Measurements from ENCODE around the gene ACAT1.
"Not testable (repeated sequence)": the region's sequence is repeated elsewhere in the genome, so short reads cannot be mapped to it uniquely, and the experiment has no call there.

Gene ACAT1

DNA sequence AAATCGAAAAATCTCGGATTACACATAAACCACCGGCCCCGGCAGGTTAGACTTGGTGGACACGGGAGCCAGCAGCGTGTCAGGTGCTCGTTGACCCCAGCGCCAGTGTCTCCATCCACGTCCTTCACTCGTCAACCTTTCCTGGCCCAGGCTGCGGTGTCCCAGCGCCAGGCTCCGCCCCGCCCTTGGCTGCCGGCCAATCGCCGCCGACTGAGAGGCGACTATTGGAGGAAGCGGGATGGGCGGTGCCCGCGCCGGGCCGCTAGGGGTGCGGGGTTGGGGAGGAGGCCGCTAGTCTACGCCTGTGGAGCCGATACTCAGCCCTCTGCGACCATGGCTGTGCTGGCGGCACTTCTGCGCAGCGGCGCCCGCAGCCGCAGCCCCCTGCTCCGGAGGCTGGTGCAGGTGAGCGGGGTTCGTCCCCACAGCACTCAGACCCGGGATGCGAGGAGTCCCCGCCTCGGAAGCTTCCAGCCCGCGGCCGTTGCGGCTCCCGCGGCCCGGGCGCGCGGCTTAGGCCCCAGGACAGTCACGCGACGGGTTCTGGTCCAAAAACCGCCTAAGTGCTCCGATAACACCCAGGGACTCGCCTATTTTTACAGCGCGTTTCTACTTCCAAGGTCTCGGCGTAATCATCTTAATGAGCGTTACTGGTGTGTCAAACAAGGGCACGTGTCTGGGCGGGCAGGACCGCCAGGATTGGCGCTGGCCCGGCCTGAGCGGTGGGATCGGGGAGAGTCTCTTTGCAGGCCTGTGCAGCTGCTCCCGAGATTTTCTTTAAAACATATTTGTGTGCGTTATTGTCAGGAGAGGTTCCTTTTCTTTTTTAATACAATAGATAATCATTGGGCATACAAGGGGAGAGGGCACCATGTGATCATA is at the start of gene ACAT1:
Gene ACAT1 (plus strand): TSS at position 294 of the 882 bp plus-strand sequence. CDS start 40 bp downstream, at position 334.
- peak; percentile 78 to 92 for DNase-seq

DNA sequence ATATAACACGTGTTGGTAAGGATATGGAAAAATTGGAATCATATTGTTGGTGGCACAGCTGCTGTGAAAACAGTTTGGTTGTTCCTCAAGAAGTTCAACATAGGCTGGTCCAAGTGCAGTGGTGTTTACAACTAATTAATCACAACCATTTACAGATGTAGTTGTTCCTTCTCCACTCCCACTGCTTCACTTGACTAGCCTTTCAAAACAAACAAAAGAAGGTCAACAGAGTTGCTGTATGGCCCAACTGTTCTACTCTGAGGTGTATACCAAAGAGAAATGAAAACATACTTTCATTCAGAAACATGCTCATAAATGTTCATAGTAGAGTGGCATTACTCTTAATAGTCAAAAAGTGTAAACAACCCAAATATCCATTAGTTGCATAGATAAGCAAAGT is 36.6 kb upstream of the ACAT1 start:
- DNase-seq, result no peak

DNA sequence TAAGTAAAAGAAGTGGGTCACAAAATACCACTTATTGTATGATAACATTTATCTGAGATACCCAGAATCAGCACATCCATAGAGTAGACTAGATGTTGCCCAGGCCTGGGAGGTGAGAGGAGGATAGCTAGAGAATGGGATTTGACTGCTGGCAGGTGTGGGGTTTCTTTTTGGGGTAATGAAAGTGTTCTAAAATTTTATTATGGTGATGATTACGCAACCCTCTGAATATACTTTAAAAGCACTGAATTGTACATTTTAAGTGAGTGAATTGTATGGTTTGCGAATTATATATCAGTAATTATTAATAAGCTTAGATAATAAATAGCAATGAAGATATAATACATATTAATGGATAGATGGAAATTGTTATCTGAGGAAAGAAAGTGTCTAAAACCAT is 35.7 kb upstream of the ACAT1 start:
- DNase-seq, result no peak

DNA sequence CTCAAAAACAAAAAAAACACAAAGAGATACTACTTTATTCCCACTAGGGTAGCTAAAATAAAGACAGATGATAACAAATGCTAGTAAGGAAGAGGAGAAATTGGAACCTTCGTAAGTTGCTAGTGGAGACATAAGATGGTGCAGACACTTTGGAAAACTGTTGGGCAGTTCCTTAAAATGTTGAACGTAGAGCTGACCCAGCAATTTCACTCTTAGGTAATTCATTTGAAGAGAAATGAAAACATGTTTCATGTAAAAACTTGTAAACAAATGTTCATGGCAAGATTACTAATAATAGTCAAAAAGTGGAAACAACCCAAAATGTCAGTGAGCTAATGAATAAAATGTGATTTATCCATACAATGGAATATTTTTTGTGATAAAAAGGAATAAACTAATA is 29.2 kb upstream of the ACAT1 start:
- no peak for DNase-seq

DNA sequence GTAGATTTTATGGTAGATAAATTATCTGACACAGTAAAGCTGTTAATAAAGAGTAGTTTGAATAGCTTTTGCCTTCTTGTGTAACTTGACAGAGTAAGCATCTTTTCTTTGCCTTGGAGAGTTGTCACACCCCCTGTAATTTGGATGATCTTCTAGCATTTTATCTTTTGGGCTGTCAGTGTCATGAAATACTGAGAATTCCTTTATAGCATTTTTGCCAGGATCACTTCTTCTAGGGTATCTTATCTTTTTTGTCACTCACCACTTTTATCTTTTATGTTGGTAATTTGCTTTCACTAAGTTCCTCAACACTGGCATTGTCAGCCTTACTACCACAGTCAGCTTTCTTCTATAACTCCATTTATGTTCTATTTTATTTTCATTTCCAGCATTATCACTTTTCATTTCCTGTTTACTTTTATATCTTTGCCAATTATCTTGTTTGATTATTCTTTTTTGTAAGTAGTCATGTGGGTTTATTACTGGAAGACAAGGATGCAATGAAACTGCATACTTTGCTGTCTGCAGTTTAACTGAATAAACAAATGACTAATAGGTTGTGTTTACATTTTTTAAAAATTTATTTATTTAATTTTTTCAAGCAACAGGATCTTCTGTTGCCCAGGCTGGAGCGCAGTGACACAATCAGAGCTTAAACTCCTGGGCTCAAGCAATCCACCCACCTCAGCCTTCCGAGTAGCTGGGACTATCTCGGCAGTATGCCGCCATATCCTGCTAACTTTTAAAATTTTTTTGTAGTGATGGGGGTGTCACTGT is 28.1 kb upstream of the ACAT1 start:
- DNase-seq, result no peak

DNA sequence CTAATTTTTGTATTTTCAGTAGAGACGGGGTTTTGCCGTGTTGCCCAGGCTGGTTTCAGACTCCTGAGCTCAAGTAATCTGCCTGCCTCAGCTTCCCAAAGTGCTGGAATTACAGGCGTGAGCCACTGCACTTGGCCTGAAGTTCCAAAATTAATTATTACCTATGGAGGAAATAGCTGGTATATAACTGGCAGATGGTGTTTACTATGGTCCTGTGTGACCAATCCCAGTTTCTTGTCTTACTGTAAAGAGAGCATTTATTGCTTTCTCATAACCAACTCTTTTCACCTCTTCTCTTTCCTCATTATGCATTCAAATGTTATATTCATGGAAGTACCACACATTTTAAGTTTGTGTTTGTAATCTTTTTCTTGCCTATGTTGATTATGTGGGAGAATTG is 24.2 kb upstream of the ACAT1 start:
- no peak for DNase-seq

DNA sequence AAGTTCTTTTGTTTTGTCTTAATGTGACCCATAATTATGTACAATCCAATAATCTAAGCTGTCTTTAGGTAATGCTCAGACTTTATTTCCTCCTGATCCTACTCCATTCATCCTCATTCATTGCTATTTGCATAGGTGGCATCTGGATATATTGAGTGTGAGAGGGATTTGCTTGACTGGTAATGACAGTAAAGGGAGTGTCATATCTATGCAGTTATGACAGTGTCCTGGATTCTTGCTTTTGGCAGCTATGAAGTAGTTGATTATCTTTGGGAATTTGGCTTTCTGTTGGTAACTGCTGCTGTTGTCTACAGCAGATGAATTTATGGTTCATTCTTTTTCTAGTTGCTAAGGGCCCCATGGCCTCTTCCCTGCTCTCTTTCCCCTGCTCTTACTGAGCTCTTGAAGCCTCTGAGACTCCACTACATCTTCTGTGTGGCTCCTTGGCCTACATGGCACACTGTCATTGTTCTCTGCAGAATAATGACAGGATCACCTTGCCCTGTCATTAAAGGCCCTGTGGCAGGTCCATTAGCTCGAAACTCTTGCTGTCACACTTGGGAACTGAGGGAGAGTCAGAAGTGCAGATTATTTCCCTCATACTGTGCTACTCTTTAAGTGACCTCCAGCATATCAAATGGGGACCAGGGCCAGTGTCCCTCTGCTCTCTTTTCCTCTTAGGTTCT is 20.1 kb upstream of the ACAT1 start:
- DNase-seq, result no peak

DNA sequence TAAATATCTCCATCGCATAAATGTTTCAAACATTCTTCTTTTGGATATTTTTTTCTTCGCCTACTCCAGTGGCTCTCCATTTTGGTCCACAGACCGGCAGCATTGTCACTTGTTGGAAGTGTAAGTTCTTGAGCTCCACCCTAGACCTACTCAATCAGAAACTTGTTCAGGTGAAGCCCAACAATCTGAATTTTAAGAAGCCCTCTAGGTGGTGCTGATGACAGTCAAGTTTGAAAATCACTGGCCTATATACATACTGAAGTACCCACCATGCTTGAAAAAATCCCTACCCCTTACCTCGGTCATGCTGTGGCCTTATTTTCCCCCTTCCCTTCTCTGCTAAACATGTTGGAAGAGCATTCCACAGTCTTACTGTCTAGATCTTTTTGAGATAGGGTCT is 10.2 kb upstream of the ACAT1 start:
- no peak for DNase-seq

DNA sequence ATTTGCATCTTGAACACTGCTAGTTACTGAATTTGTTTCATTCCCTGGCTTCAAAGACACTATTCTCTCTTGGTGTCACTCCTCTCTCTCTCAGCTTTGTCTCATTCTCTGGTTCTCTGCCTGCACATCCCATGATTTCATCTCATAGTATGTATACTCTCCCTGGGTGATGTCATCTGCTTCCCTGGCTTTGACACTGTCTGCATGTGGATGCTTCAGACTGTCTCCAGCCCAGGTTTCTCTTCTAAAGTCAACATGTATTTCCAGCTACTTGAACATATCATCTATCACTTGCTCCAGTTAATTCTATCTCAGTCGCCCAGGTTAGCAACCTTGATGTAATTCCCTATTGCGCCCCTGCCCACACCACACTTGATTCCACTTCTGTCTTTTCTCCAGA is 9.3 kb upstream of the ACAT1 start:
- DNase-seq, result no peak

DNA sequence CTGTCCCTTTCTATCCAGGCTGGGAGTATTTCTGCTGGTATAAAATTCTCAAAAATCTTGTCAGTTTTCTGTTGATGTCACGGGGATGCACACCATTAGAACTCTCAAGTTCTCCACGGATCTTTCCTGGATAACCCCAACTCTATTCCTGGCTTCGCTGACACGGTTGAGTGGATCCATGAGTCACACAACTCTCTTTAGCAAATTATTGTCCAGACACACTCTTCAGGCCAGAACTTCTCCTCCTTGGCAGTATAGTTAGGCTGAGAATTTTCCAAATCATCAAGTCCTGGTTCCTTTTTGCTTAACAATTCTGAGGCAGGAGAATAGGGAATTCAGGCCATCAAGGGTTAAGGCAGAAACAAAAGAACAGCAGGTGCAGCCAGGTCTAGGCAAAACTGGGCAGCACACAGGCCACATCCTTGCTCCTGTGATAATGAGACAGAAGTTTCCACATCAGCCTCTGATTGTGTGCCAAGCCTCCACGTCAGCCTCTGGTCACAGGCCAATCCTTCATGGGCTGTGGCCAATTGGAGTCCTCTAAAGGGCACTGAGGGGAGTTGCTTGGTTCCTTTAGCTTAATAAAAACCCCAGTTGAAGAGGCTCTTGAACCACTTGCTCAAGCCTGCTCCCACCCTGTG is 5.7 kb upstream of the ACAT1 start:
- peak; percentile 6 to 26 for DNase-seq

DNA sequence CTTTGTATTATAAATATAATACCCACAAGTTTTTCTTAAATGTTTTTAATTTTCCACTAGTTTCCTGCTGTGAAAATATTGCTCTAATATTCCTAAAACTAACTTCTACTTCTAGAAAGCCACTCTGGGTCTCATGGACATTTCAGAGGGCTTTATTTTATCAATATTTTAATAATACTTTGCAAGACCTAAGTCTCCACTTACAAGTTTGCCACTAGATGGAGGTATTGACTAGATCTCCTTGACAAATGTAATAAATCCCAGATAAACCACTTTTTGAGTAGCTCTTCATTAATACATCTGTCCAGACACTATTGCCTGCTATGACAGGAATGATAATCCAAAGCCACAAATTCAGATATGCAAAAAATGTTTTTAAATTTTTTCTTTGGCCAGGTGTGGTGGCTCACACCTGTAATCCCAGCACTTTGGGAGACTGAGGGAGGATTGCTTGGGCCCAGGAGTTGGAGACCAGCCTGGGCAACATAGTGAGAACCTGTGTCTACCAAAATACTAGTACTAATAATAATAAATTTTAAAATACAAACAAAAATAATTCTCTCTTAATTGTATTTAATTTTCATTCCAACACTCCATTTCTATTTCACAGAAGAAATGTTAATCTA is 3.5 kb upstream of the ACAT1 start:
- peak; percentile 3 to 76 for DNase-seq

DNA sequence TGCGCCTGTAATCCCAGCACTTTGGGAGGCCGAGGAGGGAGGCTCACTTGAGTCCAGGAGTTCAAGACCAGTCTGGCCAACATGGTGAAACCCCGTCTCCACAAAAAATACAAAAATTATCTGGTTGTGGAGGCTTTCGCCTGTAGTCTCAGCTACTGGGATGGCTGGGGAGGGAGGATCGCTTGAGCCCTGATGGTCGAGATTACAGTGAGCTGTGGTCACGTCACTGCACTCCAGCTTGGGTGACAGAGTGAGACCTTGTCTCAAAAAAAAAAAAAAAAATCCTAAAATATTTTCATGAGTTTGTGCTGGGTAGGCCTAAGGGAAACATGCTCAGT is 462 bp upstream of the ACAT1 start:
- not testable (repeated sequence) for DNase-seq

DNA sequence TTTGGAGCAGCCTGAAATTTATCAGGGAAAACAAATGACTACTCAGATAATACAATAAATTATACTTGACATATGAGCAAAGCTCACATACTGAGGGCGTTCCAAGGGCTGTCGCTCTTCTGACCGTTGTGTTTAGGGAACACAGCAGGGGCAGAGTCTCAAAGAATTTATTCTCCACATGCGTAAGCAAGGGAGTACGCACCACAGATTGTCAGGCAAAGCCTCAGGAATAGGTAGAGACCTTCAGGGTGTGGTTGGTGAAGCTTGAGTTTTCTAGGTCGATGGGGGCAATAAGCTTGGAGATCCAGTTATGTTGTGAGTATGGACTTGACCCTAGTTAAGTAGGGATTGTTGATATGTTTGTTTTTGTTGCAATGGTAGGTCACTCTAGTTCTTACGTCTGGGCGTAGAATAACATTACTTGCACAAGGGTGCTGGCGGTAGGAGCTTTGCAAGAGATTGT is 830 bp downstream of the ACAT1 start:
- peak; percentile 41 to 61 for DNase-seq

DNA sequence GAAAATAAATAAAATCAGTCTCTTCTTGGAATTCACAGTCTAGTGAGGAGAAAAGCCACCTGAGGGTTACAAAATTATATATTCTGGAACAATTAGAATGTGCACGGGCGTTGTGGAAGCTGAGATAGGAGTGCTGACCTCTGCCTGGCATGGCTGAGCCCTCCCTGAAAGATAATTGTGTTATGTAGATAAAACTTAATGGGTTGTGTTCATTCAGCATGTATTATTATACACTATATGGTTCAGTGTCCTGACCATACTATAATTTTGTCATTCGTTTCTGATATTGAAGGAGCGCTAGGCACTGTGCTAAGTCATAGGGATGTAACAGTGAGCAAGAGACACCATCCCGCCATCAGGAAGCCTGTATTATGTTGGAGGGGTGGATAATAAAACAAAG is 3.7 kb downstream of the ACAT1 start:
- DNase-seq, result no peak

DNA sequence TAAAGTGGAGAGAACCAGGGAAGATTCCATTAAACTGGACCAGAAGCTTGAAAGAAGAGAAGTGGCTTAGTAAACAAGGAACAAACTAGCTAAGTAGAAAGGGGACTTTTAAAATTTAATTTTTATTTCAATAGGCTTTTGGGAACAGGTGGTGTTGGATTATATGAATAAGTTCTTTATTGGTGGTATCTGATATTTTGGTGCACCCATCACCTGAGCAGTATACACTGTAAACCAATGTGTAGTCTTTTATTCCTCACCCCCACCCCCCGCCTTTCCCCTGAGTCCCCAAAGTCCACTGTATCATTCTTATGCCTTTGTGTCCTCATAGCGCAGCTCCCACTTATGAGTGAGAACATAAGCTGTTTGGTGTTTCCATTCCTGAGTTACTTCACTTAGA is 7.4 kb downstream of the ACAT1 start:
- no peak for DNase-seq

DNA sequence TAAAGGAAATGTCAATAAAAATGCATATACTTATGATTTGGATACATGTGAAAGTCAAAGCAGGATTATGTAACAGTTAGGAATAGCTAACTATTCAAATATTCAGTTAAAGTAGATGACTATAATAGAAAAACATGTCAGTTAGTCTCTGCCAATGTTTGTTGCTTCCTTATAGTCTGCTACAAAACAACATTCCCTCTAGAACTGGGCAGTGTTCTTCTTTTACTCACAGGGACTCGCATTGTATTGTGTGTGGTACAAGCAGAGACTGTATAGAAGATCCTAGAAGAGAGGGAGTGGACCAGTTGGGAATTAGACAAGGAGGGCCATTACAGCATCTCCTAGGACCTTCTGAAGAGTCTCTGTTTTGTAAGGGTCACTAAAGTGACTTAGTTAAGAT is 10.6 kb downstream of the ACAT1 start:
- no peak for DNase-seq

DNA sequence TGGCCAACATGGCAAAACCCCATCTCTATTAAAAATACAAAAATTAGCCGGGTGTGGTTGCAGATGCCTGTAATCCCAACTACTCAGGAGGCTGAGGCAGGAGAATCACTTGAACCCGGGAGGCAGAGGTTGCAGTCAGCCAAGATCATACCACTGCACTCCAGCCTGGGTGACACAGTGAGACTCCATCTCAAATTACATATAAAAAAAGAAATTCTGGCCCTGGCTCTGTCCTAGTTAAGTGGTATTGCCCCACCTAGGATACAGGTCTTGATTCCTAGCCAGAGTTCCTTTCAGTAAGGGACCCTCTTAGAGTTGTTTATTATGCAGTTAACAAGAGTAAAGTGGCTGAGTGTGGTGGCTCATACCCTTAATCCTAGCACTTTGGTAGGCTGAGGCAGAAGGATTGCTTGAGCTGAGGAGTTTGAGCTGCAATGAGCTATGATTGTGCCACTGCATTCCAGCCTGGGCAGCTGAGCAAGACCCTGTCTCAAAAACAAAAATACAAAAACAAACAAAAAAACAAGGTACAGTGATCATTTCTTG is 11.7 kb downstream of the ACAT1 start:
- DNase-seq, result not testable (repeated sequence)

DNA sequence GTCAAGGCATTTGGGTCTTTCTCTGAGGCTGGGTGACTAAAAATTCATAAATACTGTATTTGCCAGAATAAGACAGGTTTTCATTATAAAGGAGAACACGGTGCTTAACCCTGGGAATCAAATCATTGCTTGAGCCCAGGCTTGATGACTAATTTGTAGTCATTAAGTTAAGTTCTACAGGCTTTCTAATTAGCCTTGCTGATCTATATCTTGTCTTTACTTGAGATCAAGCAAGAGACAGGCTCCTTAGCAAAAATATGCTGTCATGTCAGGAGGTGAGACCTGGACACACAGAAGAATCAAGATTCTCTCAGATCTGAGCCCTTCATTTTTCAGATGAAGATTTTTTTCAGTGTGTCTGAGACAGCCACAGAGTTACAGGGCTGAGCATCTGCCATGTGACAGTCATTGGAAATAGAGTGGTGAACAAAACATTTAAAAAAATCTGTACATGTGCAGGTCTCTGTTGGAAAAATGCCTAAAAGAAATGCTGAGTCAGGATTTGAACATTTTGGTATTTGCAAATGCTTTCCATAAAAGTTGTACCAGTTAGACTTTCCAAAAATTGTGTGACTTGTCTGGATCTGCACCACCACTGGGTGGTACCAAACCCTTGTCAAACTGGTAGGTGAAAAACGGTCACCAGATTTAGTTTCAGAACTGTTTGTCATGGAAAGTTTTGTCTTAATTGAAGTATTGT is 14.6 kb downstream of the ACAT1 start:
- DNase-seq, result no peak

DNA sequence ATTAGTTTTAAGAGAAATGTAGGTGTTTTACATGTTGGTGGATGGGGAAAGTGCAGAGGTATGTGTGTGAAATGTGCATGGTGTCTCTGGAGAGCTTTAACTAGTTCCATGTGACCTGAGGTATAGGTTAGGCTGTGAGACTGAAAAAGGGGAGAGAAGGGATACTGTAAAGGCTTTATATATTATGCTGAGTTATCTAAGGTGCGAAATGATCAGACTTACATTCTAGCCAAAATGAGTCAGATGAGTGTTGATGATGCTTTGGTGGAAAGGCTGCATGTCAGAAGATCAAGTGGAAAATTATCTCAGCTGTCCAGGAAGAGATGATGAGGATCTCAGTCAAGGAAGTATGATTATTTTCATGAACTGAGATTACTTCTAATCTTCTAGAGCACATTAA is 15.8 kb downstream of the ACAT1 start:
- no peak for DNase-seq

DNA sequence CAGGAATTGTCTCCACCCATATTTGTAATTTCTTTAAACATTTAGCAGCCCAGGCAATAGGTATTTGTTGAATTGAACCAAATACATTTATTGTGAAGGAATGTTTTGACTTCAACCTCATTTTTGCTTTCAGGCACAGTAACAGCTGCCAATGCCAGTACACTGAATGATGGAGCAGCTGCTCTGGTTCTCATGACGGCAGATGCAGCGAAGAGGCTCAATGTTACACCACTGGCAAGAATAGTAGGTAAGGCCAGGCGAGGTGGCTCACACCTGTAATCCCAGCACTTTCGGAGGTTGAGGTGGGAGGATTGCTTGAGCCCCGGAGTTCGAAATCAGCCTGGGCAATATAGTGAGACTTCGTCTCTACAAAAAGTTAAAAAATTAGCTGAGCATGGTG is 20.9 kb downstream of the ACAT1 start:
- DNase-seq, result no peak

DNA sequence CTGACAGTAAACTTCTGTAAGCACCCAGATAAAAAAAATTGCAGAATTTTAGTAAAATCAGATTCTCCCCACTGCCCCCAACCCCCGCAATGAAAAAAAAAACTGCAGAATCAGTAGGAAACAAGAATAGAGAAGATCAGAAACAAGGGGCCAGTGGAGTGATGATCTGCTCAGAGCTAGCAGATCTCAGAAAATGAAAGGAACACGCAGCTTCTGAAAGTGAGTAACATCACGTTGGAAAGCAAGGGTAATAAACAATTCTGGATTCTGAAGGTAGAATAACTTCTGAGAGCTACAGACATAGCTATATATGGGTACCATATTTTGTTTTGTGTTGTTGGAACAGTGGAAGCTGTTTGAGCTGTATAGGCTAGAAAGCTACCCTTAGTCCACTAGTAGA is 23.2 kb downstream of the ACAT1 start:
- DNase-seq, result no peak

DNA sequence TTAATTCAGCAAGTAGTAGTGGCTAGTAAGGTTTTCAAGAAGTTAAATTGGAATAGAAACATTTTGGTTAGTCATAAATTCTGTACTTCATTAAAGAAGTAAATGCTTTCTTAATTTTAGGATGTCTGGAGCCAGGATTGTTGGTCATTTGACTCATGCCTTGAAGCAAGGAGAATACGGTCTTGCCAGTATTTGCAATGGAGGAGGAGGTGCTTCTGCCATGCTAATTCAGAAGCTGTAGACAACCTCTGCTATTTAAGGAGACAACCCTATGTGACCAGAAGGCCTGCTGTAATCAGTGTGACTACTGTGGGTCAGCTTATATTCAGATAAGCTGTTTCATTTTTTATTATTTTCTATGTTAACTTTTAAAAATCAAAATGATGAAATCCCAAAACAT is 25.8 kb downstream of the ACAT1 start:
- no peak for DNase-seq
